ENCODE results near the gene PLLP.

GRCh38 chr16:57304169-57305061, 19.9 kb upstream of the PLLP start:
- TF ChIP-seq CTCF (conservative IDR thresholded peaks at IDR 0.05; ENCODE audit: low read length) = no peak
- no peak for TF ChIP-seq EZH2phosphoT487 (IDR thresholded peaks at IDR 0.05; ENCODE audit: borderline replicate concordance)
